HepG2 (cell line): ENCODE data around the gene ARFGAP3. TPM values are rescaled to one million over a fixed set of nuclear protein-coding genes. Genes with fewer than 3 reads are reported as not detected.

Experiments used
- ATAD3A ChIP-seq: sonication (generic); formaldehyde crosslinking; IDR thresholded peaks from 2 replicates; pipeline ENCODE4 v1.4.0; 2020; ENCODE audit warnings: missing genetic modification reagents
- FOSL2 ChIP-seq: sonication (generic); formaldehyde crosslinking; IDR thresholded peaks from 2 replicates; pipeline ENCODE4 v1.4.0; 2020; ENCODE audit warnings: missing genetic modification reagents
- JUNB ChIP-seq: sonication (generic); formaldehyde crosslinking; IDR thresholded peaks from 2 replicates; pipeline ENCODE4 v1.8.0; 2022; ENCODE audit warnings: missing genetic modification reagents, mild to moderate bottlenecking, borderline replicate concordance
- KDM6A ChIP-seq: IDR thresholded peaks from 2 replicates; pipeline ENCODE4 v1.6.1; 2016; ENCODE audit warnings: low read depth
- NKX3-1 ChIP-seq: sonication (generic); formaldehyde crosslinking; IDR thresholded peaks from 2 replicates; pipeline ENCODE4 v1.5.0; 2020; ENCODE audit warnings: missing genetic modification reagents
- SOX6 ChIP-seq, 2 experiments: fragments of 450-650 bp in 1 of 2; sonication (generic) in 1 of 2; formaldehyde crosslinking in 1 of 2; IDR thresholded peaks; 2 replicates each; pipeline versions ENCODE4 v1.4.0 to v1.6.1; 2017 to 2020; ENCODE audit warnings: antibody characterized with exemption in 1 of 2, mild to moderate bottlenecking in 1 of 2, missing genetic modification reagents in 1 of 2
- SYNCRIP ChIP-seq: fragments of 200-400 bp; formaldehyde crosslinking; IDR thresholded peaks from 2 replicates; pipeline ENCODE4 v1.6.1; 2018; ENCODE audit warnings: mild to moderate bottlenecking, low read depth, low read length; ENCODE audit not compliant: insufficient read depth
- TBX3 ChIP-seq: fragments of 450-650 bp; IDR thresholded peaks from 2 replicates; pipeline ENCODE4 v1.6.1; 2017; ENCODE audit warnings: antibody characterized with exemption, mild to moderate bottlenecking, inconsistent platforms, borderline replicate concordance
- ZNF224 ChIP-seq: sonication (generic); formaldehyde crosslinking; IDR thresholded peaks from 2 replicates; pipeline ENCODE4 v1.5.0; 2020; ENCODE audit warnings: mild to moderate bottlenecking, missing genetic modification reagents
- ZNF589 ChIP-seq: sonication (generic); formaldehyde crosslinking; conservative IDR thresholded peaks from 2 replicates; pipeline ENCODE4 v1.8.0; 2022; ENCODE audit warnings: mild to moderate bottlenecking, moderate library complexity, missing genetic modification reagents
- ZNF790 ChIP-seq: sonication (generic); formaldehyde crosslinking; IDR thresholded peaks from 2 replicates; pipeline ENCODE4 v1.8.0; 2022; ENCODE audit warnings: missing genetic modification reagents, mild to moderate bottlenecking, borderline replicate concordance
- polyA plus RNA-seq, 8 experiments: library from polyadenylated mRNA; depleted of rRNA in 3 of 8; stranded (reverse) in 7 of 8; unstranded in 1 of 8; fragments of >200 nt; fragmentation: Illumina TruSeq in 4 of 8; extraction: Trizol in 4 of 8; gene quantifications; 2 replicates each; pipeline versions ENCODE4 v1.2.1 to v1.2.3, GENCODE V29; 2011 to 2016; ENCODE audit warnings: low read depth in 4 of 8, missing spikeins in 1 of 8, mixed read lengths in 1 of 8; ENCODE audit not compliant: insufficient read depth in 1 of 8
- total RNA-seq, 5 experiments: library from RNA; depleted of rRNA; stranded (reverse); fragments of >200 nt; fragmentation: Illumina TruSeq; extraction: Trizol; gene quantifications; 2 replicates each; pipeline ENCODE4 v1.2.3, GENCODE V29; 2016; ENCODE audit warnings: low read depth in 1 of 5
- TF ChIP-seq, protein P1 (sequence below): sonication (generic); formaldehyde crosslinking; IDR thresholded peaks from 2 replicates; pipeline ENCODE4 v1.4.0; 2020; ENCODE audit warnings: mild to moderate bottlenecking, missing genetic modification reagents
- TF ChIP-seq, protein P2 (sequence below): sonication (generic); formaldehyde crosslinking; conservative IDR thresholded peaks from 2 replicates; pipeline ENCODE4 v1.4.0; 2020; ENCODE audit warnings: missing genetic modification reagents

The ARFGAP3 gene
- total and polyA plus RNA-seq, 2 of the 13 experiments (the other 11 are each of a cell fraction or from before 2014, with no cell fraction given): 41.7 to 61.6 TPM

DNA sequence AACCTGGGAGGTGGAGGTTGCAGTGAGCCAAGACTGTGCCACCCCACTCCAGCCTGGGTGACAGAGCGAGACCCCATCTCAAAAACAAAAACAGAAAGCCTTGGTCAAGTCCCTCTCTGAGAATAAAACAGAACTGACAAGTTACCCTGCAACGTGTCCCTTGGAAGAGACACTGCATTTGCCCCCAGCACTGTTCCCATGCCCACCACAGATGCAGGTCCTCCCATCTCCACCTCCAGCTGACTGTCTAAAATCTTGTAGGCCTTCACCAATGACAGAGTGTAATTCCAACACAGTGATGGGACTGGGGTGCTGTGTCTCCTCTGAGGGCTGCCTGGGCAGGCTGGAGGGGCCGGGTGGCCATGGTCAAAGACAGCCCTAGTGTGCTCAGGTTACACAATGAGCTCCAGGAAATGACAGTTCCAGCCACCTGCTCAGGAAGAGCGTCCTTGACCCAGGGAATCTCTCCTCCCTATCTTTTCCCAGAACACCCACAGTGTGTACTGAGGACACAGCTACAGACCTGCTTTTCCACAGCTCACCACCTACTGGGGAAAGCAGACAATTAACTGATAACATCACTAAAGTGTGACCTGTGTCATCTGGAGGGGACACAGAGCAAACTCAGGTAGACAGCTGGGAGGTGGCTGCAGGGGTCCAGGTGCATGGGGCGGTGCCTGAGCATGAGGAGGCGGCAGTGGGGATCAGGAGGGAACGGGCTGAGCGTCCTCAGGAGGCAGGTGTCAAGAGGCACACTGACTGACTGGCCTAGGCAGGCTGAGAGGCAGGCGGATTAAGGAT is 56.4 kb downstream of the ARFGAP3 start (continued):
- TF ChIP-seq, protein P1, sequence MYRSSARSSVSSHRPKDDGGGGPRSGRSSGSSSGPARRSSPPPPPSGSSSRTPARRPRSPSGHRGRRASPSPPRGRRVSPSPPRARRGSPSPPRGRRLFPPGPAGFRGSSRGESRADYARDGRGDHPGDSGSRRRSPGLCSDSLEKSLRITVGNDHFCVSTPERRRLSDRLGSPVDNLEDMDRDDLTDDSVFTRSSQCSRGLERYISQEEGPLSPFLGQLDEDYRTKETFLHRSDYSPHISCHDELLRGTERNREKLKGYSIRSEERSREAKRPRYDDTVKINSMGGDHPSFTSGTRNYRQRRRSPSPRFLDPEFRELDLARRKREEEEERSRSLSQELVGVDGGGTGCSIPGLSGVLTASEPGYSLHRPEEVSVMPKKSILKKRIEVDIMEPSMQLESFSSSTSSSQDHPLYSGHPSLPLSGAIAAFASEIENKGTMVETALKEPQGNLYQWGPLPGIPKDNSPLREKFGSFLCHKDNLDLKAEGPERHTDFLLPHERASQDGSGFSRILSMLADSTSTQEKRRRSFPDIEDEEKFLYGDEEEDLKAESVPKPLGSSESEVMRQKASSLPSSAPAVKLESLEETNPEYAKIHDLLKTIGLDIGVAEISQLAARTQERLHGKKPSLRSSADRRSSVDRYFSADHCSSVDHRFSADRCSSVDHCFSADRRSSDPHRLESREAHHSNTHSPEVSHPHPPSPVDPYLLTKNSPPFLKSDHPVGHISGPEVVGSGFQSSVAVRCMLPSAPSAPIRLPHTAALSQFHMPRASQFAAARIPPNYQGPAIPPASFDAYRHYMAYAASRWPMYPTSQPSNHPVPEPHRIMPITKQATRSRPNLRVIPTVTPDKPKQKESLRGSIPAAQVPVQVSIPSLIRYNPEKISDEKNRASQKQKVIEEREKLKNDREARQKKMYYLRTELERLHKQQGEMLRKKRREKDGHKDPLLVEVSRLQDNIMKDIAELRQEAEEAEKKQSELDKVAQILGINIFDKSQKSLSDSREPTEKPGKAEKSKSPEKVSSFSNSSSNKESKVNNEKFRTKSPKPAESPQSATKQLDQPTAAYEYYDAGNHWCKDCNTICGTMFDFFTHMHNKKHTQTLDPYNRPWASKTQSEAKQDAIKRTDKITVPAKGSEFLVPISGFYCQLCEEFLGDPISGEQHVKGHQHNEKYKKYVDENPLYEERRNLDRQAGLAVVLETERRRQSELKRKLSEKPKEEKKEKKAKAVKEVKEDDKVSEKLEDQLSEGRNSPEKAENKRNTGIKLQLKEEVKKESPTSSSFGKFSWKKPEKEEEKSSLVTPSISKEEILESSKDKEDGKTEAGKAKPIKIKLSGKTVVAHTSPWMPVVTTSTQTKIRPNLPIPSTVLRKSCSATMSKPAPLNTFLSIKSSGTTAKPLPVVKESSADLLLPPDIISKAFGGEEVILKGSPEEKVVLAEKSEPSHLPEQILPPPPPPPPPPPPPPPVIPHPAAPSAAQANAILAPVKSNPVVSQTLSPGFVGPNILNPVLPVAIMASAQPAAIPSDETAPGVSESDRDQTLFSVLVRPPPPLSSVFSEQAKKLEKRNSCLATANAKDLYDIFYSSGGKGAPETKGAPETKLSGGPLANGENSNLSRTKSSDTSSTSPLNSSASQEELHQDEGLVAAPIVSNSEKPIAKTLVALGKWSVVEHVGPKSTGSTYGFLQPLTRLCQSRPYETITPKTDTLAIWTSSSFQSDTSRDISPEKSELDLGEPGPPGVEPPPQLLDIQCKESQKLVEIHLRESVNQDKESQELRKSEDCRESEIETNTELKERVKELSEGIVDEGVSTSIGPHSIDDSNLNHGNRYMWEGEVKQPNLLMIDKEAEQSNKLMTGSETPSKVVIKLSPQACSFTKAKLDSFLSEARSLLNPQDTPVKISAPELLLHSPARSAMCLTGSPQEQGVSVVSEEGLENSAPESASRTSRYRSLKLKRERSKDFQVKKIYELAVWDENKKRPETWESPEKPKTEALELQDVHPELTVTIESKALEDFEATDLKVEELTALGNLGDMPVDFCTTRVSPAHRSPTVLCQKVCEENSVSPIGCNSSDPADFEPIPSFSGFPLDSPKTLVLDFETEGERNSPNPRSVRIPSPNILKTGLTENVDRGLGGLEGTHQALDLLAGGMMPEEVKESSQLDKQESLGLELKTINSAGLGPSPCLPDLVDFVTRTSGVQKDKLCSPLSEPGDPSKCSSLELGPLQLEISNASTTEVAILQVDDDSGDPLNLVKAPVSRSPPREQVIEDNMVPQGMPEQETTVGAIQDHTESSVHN (CRISPR knock-in tag): peak; percentile 64; the same call in 1 of the 2 replicates
- TF ChIP-seq ZNF224 (CRISPR knock-in tag): no peak; the same call in none of the 2 replicates
- TF ChIP-seq ATAD3A (CRISPR knock-in tag): no peak
- peak; percentile 81; the same call in 1 of the 2 replicates for TF ChIP-seq KDM6A (CRISPR knock-in tag)
- TF ChIP-seq ZNF589 (CRISPR knock-in tag): peak; percentile 92
- TF ChIP-seq SYNCRIP: no peak
- no peak for TF ChIP-seq NKX3-1 (CRISPR knock-in tag)
- TF ChIP-seq ZNF790: no peak
- TF ChIP-seq TBX3: peak; percentile 79; the same call in 1 of the 2 replicates
- peak; percentile 87 for TF ChIP-seq FOSL2 (CRISPR knock-in tag)
- TF ChIP-seq, protein P2, sequence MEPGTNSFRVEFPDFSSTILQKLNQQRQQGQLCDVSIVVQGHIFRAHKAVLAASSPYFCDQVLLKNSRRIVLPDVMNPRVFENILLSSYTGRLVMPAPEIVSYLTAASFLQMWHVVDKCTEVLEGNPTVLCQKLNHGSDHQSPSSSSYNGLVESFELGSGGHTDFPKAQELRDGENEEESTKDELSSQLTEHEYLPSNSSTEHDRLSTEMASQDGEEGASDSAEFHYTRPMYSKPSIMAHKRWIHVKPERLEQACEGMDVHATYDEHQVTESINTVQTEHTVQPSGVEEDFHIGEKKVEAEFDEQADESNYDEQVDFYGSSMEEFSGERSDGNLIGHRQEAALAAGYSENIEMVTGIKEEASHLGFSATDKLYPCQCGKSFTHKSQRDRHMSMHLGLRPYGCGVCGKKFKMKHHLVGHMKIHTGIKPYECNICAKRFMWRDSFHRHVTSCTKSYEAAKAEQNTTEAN (CRISPR knock-in tag): peak; percentile 81; the same call in 1 of the 2 replicates
- TF ChIP-seq SOX6 (IDR thresholded peaks at IDR 0.05): no peak
- peak; percentile 99 for TF ChIP-seq SOX6 (CRISPR knock-in tag; IDR thresholded peaks at IDR 0.05)
- TF ChIP-seq JUNB: peak; percentile 62; the same call in 1 of the 2 replicates
